ENCODE measurements around the gene DUS2. TPM values are rescaled to one million over a fixed set of nuclear protein-coding genes. Genes with fewer than 3 reads are reported as not detected.
A peak's percentile ranks its signal among the peaks of the same experiment; 100 is the strongest.

The DUS2 gene
- total and polyA plus RNA-seq, 9 of the 15 experiments (the other 6 are each of a cell fraction or from before 2014, with no cell fraction given) = 5.8 to 22.5 (median 20.6) TPM

- TF ChIP-seq CUX1 (CRISPR knock-in tag; IDR thresholded peaks at IDR 0.05) (no peak; the same call in 1 of the 2 replicates), AFF4 (CRISPR knock-in tag; IDR thresholded peaks at IDR 0.05) (peak; percentile 32; the same call in 1 of the 2 replicates), CREB3L1 (IDR thresholded peaks at IDR 0.05; ENCODE audit: borderline replicate concordance, low read depth) (peak; percentile 64; the same call in 1 of the 2 replicates), ZBTB12 (CRISPR knock-in tag; IDR thresholded peaks at IDR 0.05) (no peak), MBD2 (IDR thresholded peaks at IDR 0.05; ENCODE audit: borderline replicate concordance, low read depth) (no peak), HIVEP1 (CRISPR knock-in tag; IDR thresholded peaks at IDR 0.05) (no peak), POLR2G (IDR thresholded peaks at IDR 0.05; ENCODE audit: low read depth, low read length) (peak; percentile 93), WHSC1 (IDR thresholded peaks at IDR 0.05; ENCODE audit: low read length) (no peak), RBFOX2 (IDR thresholded peaks at IDR 0.05; ENCODE audit: low read depth, low read length) (peak; percentile 92), ZNF764 (CRISPR knock-in tag; IDR thresholded peaks at IDR 0.05; ENCODE audit: low read depth) (no peak), ARID3B (CRISPR knock-in tag; IDR thresholded peaks at IDR 0.05; ENCODE audit: borderline replicate concordance) (no peak), SMAD1 (IDR thresholded peaks at IDR 0.05; ENCODE audit: low read depth, low read length, partially characterized antibody) (no peak)
These were observed 61.6 kb downstream of the DUS2 start (continued) for GRCh38 chr16:68084504-68085258.
